Colonic mucosa (tissue), 4 donors: Measurements from ENCODE around the gene GNG2. TPM values are rescaled to one million over a fixed set of nuclear protein-coding genes. Genes with fewer than 3 reads are reported as not detected.

Source experiments
- DNase-seq: peaks from one replicate; pipeline ENCODE4 v3.0.0-alpha.2; 2020
- H3K27ac ChIP-seq: fragments of 200-600 bp; one replicate; pipeline ENCODE4 v1.8.0; 2021
- H3K27me3 ChIP-seq: fragments of 200-600 bp; one replicate; pipeline ENCODE4 v1.8.0; 2021
- H3K36me3 ChIP-seq: fragments of 200-600 bp; one replicate; pipeline ENCODE4 v1.8.0; 2021
- H3K4me1 ChIP-seq: fragments of 200-600 bp; one replicate; pipeline ENCODE4 v1.8.0; 2021; ENCODE audit warnings: mild to moderate bottlenecking
- H3K4me3 ChIP-seq: fragments of 200-600 bp; one replicate; pipeline ENCODE4 v1.8.0; 2021
- H3K9ac ChIP-seq, 2 donors: one replicate each; pipeline ENCODE4 v1.7.0; 2013; ENCODE audit warnings: control low read depth in 2 of 2, low read depth in 2 of 2, low read length in 2 of 2
- H3K9me3 ChIP-seq: fragments of 200-600 bp; one replicate; pipeline ENCODE4 v1.8.0; 2021
- intact Hi-C: fragments of 100-400 bp; cut with DNase I; formaldehyde crosslinking; loops from one replicate; pipeline ENCODE4 v1.14.1; 2022
- total RNA-seq, 2 donors: library from RNA; stranded (reverse); fragmentation: NEBNext Ultra II Directional in 1 of 2; extraction: Animal tissue kit (Norgen Biotek cat#: 25700) in 1 of 2; gene quantifications; one replicate each; pipeline ENCODE4 v1.2.1, GENCODE V29; 2021
- TF ChIP-seq, protein P1 (sequence below): fragments of 200-600 bp; IDR thresholded peaks from one replicate; pipeline ENCODE4 v1.8.0; 2022; ENCODE audit warnings: antibody characterized with exemption, mild to moderate bottlenecking
- donor health status: healthy.
- donor health status: DM: no; HTN: no; CAD: no.
- donor health status: DM: no; HTN: no; CAD: no.

Gene GNG2
- total RNA-seq, 2 donors from 2014 or later = 4.9 to 18.2 TPM

DNA sequence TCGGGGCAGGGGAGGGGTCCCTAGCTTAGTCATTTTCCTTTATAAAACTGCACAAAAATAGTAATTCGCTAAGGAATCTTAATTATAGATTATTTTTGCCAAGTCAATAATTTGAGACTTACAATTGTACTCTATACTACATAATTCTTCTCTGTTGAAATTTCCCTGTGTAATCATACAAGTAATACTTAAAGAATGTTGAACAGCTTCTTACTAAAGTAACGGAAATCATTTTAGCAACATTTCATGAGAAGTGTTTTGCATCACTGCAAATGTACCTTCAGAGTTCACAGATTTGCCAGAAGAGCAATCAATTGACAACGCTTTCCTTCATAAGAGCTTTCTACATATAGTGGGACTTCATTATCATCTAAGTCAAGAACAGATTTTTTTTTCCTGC, 7.9 kb upstream of the GNG2 start:
- Histone ChIP-seq H3K4me3 (no peak overlapping the region), H3K4me1 (no peaks in the 10 kb centered on the region), H3K36me3 (no peaks in the 10 kb centered on the region), H3K9me3 (no peaks in the 10 kb centered on the region), H3K9ac (no peak overlapping the region), H3K27me3 (no peaks in the 10 kb centered on the region), H3K27ac (no peak overlapping the region)
- intact Hi-C loops = no loop called here
- TF ChIP-seq, protein P1, sequence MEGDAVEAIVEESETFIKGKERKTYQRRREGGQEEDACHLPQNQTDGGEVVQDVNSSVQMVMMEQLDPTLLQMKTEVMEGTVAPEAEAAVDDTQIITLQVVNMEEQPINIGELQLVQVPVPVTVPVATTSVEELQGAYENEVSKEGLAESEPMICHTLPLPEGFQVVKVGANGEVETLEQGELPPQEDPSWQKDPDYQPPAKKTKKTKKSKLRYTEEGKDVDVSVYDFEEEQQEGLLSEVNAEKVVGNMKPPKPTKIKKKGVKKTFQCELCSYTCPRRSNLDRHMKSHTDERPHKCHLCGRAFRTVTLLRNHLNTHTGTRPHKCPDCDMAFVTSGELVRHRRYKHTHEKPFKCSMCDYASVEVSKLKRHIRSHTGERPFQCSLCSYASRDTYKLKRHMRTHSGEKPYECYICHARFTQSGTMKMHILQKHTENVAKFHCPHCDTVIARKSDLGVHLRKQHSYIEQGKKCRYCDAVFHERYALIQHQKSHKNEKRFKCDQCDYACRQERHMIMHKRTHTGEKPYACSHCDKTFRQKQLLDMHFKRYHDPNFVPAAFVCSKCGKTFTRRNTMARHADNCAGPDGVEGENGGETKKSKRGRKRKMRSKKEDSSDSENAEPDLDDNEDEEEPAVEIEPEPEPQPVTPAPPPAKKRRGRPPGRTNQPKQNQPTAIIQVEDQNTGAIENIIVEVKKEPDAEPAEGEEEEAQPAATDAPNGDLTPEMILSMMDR = no peak
- no peak for DNase-seq

DNA sequence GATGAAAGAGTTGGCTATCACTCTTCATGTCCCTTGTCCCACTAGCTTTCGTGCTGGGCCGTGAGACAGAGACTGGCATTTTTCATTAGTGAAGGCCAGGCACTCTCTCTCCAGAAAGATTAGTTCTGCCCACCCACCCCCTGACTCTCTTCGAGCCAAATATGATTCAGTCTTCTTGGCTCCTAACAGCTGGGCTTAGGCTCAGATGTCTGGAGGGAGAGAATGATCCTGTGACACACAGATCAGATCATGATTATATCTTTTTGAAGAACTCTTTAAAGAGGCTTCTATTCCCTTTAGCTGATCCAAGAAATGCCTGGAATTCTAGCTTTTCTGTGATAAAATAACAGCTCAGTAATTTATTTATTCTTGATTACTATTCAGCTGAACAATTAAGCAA, 5.2 kb upstream of the GNG2 start:
- TF ChIP-seq, protein P1 = no peak
- Histone ChIP-seq H3K27ac (no peak overlapping the region), H3K36me3 (no peaks in the 10 kb centered on the region), H3K4me1 (peaks cover 5% of the 10 kb centered on the region), H3K4me3 (no peak overlapping the region), H3K9ac (no peak overlapping the region), H3K9me3 (no peaks in the 10 kb centered on the region), H3K27me3 (no peaks in the 10 kb centered on the region)
- no peak for DNase-seq
- intact Hi-C loops = no loop called here

DNA sequence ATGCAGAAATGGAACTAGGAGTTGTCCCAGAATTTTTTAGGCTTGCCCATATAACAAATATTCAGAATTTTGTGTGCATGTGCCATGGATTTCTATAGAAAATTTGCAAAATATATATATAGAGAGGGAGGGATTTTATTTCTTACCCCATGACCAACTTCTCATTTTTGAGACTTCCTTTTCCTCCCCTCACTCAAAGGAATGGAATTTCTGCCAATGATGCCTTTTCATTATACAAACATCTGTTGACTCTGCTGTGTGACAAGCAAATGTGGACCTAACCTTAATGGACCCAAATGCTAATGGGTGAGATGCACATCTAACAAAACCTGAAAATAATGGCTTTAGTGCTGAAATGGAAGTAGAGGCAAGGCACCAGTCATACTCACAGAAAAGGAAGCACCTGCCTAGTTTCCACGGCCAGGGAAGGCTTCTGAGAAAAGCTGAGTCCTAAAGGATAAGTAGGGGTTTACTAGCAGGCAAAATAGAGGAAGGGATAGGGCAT, 3.6 kb upstream of the GNG2 start:
- intact Hi-C loops = no loop called here
- H3K36me3 ChIP-seq = no peaks in the 10 kb centered on the region

DNA sequence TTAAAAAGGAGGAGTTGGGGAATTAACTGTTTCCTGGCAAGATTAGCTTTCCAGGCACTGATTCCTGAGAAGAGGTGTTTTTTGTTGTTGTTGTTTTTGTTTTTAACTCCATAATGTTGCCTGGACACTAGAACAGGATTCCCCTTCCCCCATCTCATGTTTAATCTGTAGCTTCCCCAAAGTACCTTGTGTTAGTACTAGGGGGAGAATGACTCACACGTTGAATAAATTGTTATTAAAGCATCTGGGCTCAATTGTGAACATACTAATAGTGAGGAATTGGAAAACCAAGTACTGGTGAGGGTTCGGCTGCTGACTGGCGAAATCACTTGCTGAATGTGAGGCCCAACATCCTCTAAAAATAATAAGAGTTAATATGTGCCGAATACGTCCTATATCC, 1.3 kb upstream of the GNG2 start:
- Histone ChIP-seq H3K9ac (no peak overlapping the region), H3K36me3 (no peaks in the 10 kb centered on the region), H3K4me1 (peaks cover 5% of the 10 kb centered on the region), H3K27ac (no peak overlapping the region), H3K4me3 (no peak overlapping the region), H3K9me3 (no peaks in the 10 kb centered on the region), H3K27me3 (no peaks in the 10 kb centered on the region)
- intact Hi-C loops = no loop called here
- TF ChIP-seq, protein P1 = no peak
- DNase-seq = no peak

More for the DNA sequence above, 3.6 kb upstream of the GNG2 start:
- Histone ChIP-seq H3K27ac (no peak overlapping the region), H3K4me3 (no peak overlapping the region), H3K4me1 (peaks cover 5% of the 10 kb centered on the region), H3K9ac (no peak overlapping the region), H3K9me3 (no peaks in the 10 kb centered on the region), H3K27me3 (no peaks in the 10 kb centered on the region)
- no peak for DNase-seq
- TF ChIP-seq, protein P1 = no peak

DNA sequence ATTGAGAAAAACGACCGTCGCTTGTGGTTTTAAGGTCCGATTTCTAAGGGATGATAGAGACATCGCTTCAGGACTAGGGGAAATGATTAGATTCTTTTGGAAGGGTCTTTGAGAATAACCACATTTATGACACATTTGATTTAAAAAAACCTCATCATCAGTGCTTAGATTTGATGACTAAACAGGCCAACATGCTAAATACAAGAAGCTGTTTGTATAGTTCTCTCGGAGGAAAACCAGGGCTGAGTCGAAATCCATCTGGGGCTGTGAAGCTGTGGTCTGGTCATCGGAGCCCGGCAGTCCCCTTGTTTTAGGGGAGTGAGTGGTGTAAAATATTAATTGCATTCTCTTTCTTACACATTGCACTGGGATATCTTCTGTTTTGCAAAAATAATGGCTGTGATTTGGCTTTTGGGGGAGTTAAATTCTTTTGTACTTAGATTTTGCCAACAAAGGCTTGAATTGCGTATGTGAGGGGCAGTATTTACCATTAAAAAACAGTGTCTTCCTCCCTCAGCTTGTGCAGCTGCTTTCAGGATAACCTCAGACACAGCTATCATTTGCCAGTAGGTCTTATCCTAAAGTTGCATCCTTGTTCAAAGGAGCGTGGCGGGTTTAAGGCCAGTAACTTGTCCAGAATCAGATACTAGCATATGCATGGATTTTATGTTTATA, 550 bp downstream of the GNG2 start:
- intact Hi-C loops = no loop called here
- peak overlapping the region; percentile 66 for H3K9ac ChIP-seq
- peak overlapping the region; percentile 58 for H3K27ac ChIP-seq
- no peaks in the 10 kb centered on the region for H3K36me3 ChIP-seq
- TF ChIP-seq, protein P1 = no peak
- DNase-seq = no peak
- H3K27me3 ChIP-seq = no peaks in the 10 kb centered on the region
- H3K9me3 ChIP-seq = no peaks in the 10 kb centered on the region
- peak overlapping the region; percentile 38 for H3K4me3 ChIP-seq
- H3K4me1 ChIP-seq = peaks cover 5% of the 10 kb centered on the region
